K562 (cell line): ENCODE results near the gene SMG6. TPM values are rescaled to one million over a fixed set of nuclear protein-coding genes. Genes with fewer than 3 reads are reported as not detected.

Source experiments
- AFF1 ChIP-seq, 2 experiments: fragments of 450-650 bp; IDR thresholded peaks; 2 replicates each; pipeline ENCODE4 v1.6.1; 2018; ENCODE audit warnings: mild to moderate bottlenecking in 2 of 2, low read depth in 1 of 2; ENCODE audit not compliant: partially characterized antibody in 2 of 2
- FOSL1 ChIP-seq: fragments of 200-800 bp; sonication (Bioruptor generic); conservative IDR thresholded peaks from 2 replicates; pipeline ENCODE4 v1.6.1; 2016; ENCODE audit warnings: missing genetic modification characterization, missing compliant biosample characterization
- HMG20B ChIP-seq: fragments of 250-450 bp; sonication (Bioruptor Pico); IDR thresholded peaks from 2 replicates; pipeline ENCODE4 v1.5.0; 2021; ENCODE audit warnings: mild to moderate bottlenecking
- JUND ChIP-seq, 2 experiments: IDR thresholded peaks; 2 replicates in 1 of 2; 3 replicates in 1 of 2; pipeline ENCODE4 v1.6.1; 2011; ENCODE audit warnings: borderline replicate concordance in 2 of 2, low read depth in 2 of 2, low read length in 2 of 2, improper control_type of control experiment in 1 of 2, missing biosample characterization in 1 of 2, missing genetic modification characterization in 1 of 2, missing genetic modification reagents in 1 of 2
- NRF1 ChIP-seq, 2 experiments: fragments of 450-650 bp; IDR thresholded peaks in 1 of 2; conservative IDR thresholded peaks in 1 of 2; 2 replicates each; pipeline ENCODE4 v1.6.1; 2014; ENCODE audit warnings: mild to moderate bottlenecking in 2 of 2
- YBX1 ChIP-seq: fragments of 450-650 bp; IDR thresholded peaks from 2 replicates; pipeline ENCODE4 v1.7.1; 2016; ENCODE audit warnings: mild to moderate bottlenecking
- ZNF512 ChIP-seq: IDR thresholded peaks from 2 replicates; pipeline ENCODE4 v1.6.1; 2016; ENCODE audit warnings: missing genetic modification characterization, missing compliant biosample characterization
- polyA plus RNA-seq, 8 experiments: library from polyadenylated mRNA; depleted of rRNA in 4 of 8; stranded (reverse) in 5 of 8; unstranded in 3 of 8; fragments of >200 nt; fragmentation: Nextera tagmentation in 2 of 8; fragmentation: Illumina TruSeq in 1 of 8; extraction: Ambion mirVana in 2 of 8; extraction: Trizol in 1 of 8; gene quantifications; 2 replicates each; pipeline versions ENCODE4 v1.2.1 to v1.2.3, GENCODE V29; 2011 to 2014; ENCODE audit warnings: inconsistent platforms in 1 of 8, missing spikeins in 1 of 8
- total RNA-seq, 7 experiments: library from RNA; depleted of rRNA in 6 of 7; stranded (reverse); fragments of >200 nt in 6 of 7; fragmentation: Illumina TruSeq in 2 of 7; extraction: Trizol in 2 of 7; gene quantifications; 2 replicates each; pipeline versions ENCODE4 v1.2.1 to v1.2.3, GENCODE V29; 2011 to 2021; ENCODE audit warnings: low replicate concordance in 1 of 7

The SMG6 gene
- total and polyA plus RNA-seq, 9 of the 15 experiments (the other 6 are each of a cell fraction or from before 2014, with no cell fraction given) = 0.44 to 13.9 (median 6.0) TPM

GRCh38 chr17:2064980-2065785, 238.4 kb downstream of the SMG6 start (continued):
- TF ChIP-seq JUND (IDR thresholded peaks at IDR 0.05; ENCODE audit: borderline replicate concordance, low read depth, low read length) = peak; percentile 76
- TF ChIP-seq JUND (tag; IDR thresholded peaks at IDR 0.05; ENCODE audit: borderline replicate concordance, low read depth, low read length) = peak; percentile 76; the same call in 1 of the 3 replicates
- TF ChIP-seq HMG20B = no peak
- no peak for TF ChIP-seq FOSL1 (tag)
- no peak for TF ChIP-seq ZNF512
- TF ChIP-seq NRF1 (conservative IDR thresholded peaks at IDR 0.05 in 1 of 2, IDR thresholded peaks at IDR 0.05 in 1 of 2) = peak; percentile 29 to 37; a peak in 2 of 4 replicates
- no peak for TF ChIP-seq YBX1
- TF ChIP-seq AFF1 (IDR thresholded peaks at IDR 0.05; ENCODE audit: low read depth in 1 of 2, partially characterized antibody in 2 of 2) = no peak
